Measurements from ENCODE around the gene NT5C2.

The NT5C2 gene

DNA sequence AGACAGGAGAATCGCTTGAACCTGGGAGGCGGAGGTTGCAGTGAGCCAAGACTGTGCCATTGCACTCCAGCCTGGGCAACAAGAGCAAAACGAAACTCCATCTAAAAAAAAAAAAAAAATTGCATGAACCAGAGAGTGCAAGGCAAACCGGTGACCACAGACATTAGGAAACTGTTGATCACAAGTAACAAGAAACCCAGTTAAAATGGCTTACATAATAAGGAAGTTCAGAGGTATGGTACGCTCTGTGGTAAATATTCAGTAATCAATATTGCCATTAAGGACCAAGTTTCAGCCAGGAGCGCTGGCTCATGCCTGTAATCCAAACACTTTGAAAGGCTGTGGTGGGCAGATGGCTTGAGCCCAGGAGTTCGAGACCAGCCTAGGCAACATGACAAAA is 9.2 kb upstream of the NT5C2 start:
- Histone ChIP-seq H3K9me3 (no peaks in the 10 kb centered on the region), H3K4me1 (no peaks in the 10 kb centered on the region), H3K27me3 (no peaks in the 10 kb centered on the region), H3K36me3 (no peaks in the 10 kb centered on the region), H3K4me3 (ENCODE audit: low read depth, low read length) (no peak overlapping the region)
- TF ChIP-seq, protein P1, sequence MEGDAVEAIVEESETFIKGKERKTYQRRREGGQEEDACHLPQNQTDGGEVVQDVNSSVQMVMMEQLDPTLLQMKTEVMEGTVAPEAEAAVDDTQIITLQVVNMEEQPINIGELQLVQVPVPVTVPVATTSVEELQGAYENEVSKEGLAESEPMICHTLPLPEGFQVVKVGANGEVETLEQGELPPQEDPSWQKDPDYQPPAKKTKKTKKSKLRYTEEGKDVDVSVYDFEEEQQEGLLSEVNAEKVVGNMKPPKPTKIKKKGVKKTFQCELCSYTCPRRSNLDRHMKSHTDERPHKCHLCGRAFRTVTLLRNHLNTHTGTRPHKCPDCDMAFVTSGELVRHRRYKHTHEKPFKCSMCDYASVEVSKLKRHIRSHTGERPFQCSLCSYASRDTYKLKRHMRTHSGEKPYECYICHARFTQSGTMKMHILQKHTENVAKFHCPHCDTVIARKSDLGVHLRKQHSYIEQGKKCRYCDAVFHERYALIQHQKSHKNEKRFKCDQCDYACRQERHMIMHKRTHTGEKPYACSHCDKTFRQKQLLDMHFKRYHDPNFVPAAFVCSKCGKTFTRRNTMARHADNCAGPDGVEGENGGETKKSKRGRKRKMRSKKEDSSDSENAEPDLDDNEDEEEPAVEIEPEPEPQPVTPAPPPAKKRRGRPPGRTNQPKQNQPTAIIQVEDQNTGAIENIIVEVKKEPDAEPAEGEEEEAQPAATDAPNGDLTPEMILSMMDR (IDR thresholded peaks at IDR 0.05; ENCODE audit: low read depth, low read length) = no peak
- DNase-seq = no peak

DNA sequence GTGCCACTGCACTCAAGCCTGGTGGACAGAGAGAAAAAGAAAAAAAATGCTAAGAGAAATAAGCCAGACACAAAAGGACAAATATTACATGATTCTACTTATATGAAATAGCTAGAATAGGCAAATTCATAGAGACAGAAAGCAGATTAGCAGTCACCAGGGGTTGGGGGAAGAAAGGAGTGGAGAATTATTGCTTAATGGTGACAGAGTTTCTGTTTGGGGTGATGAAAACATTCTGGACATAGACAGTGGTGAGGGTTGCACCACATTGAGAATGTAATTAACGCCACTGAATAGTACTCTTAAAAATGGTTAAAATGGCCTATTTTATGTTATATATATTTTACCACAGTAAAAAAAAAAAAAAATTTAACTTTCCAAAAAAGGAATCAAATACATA is 6.4 kb upstream of the NT5C2 start:
- TF ChIP-seq, protein P1 (IDR thresholded peaks at IDR 0.05; ENCODE audit: low read depth, low read length) = no peak
- Histone ChIP-seq H3K36me3 (no peaks in the 10 kb centered on the region), H3K27me3 (no peaks in the 10 kb centered on the region), H3K9me3 (no peaks in the 10 kb centered on the region), H3K4me1 (no peaks in the 10 kb centered on the region), H3K4me3 (ENCODE audit: low read depth, low read length) (no peak overlapping the region)
- no peak for DNase-seq

DNA sequence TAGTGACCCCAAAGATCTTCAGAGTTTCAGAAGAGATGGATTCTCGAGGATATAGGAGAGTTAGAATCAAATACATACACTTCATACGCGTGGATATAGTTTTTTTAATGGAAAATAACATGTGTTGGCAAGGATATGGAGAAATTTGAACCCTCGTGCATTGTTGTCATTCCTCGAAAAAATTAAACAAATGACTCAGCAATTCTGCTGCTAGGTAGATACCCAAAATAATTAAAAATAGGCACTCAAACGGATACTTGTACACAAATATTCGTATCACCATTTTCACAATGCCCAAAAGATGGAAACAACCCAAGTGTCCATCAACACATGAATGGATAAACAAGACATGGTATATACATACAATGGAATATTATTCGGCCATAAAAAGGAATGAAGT is 5.6 kb upstream of the NT5C2 start:
- H3K9me3 ChIP-seq = no peaks in the 10 kb centered on the region
- DNase-seq = no peak
- no peak overlapping the region for H3K4me3 ChIP-seq (ENCODE audit: low read depth, low read length)
- H3K27me3 ChIP-seq = no peaks in the 10 kb centered on the region
- no peaks in the 10 kb centered on the region for H3K4me1 ChIP-seq
- H3K36me3 ChIP-seq = no peaks in the 10 kb centered on the region
- TF ChIP-seq, protein P1 (IDR thresholded peaks at IDR 0.05; ENCODE audit: low read depth, low read length) = no peak

DNA sequence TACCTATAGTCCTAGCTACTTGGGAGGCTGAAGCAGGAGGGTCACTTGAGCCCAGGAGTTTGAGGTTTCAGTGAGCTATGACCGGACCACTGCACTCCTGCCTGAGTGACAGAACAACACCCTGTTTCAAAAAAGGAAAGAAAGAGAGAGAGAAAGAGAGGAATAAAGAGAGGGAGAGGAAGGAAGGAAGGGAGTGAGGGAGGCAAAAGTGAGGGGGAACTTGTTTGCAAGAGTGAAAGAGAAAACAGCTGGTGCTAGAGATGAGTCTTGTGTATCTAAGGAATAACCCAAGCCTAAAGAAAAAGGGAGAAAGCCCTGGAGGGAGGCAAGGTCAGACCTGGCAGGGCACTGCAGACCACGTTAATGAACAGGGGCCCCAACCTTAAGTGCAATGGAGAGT is 4.8 kb upstream of the NT5C2 start:
- TF ChIP-seq, protein P1 (IDR thresholded peaks at IDR 0.05; ENCODE audit: low read depth, low read length) = no peak
- no peak overlapping the region for H3K4me3 ChIP-seq (ENCODE audit: low read depth, low read length)
- DNase-seq = no peak
- no peaks in the 10 kb centered on the region for H3K4me1 ChIP-seq
- H3K9me3 ChIP-seq = no peaks in the 10 kb centered on the region
- no peaks in the 10 kb centered on the region for H3K27me3 ChIP-seq
- no peaks in the 10 kb centered on the region for H3K36me3 ChIP-seq

DNA sequence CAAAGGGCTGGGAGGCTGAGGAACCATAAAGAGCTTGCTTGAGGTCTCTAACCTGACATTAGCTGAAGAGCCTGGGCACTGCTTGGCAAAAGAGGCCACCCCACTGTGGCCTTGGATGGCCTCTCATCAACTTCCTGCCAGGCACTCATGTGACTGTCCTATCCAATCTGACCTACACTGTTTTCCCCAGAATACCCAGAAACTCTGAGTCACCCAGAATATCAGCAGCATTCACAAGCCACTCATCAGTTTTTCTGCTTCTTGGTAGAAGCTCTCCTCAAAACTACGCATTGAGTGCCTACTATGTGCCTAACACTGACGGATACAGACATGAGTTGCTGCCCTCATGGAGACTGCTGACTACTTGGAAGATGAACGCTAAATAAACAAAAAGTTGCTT is 4.1 kb upstream of the NT5C2 start:
- Histone ChIP-seq H3K4me3 (ENCODE audit: low read depth, low read length) (no peak overlapping the region), H3K27me3 (no peaks in the 10 kb centered on the region), H3K9me3 (no peaks in the 10 kb centered on the region), H3K4me1 (no peaks in the 10 kb centered on the region), H3K36me3 (no peaks in the 10 kb centered on the region)
- no peak for DNase-seq
- TF ChIP-seq, protein P1 (IDR thresholded peaks at IDR 0.05; ENCODE audit: low read depth, low read length) = no peak

DNA sequence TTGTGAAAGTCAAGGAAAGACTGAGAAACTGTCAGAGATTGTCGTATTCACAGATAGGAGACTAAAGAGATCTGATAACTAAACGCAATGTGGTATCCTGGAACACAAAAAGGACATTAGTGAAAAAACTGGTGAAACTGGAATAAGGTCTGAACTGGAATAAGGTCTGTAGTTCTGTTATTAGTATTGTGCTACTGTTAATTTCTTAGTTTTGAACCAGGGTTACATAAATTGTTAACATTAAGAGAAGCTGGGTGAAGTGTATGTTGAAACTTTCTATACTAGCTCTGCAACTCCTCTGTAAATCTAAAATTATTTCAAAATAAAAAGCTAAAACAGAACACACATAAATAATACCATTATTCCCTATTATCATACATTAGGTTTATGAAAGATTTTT is 3.4 kb upstream of the NT5C2 start:
- Histone ChIP-seq H3K9me3 (no peaks in the 10 kb centered on the region), H3K27me3 (no peaks in the 10 kb centered on the region), H3K4me1 (no peaks in the 10 kb centered on the region), H3K4me3 (ENCODE audit: low read depth, low read length) (no peak overlapping the region), H3K36me3 (no peaks in the 10 kb centered on the region)
- TF ChIP-seq, protein P1 (IDR thresholded peaks at IDR 0.05; ENCODE audit: low read depth, low read length) = no peak
- no peak for DNase-seq

Measured in BE2C (cell line).